Mesendoderm (in vitro differentiated cells): ENCODE measurements around the gene SYNGR2.

Experiments used
- DNase-seq: peaks from one replicate; pipeline ENCODE4 v3.0.0; 2013
- H2AK5ac ChIP-seq: 2 replicates; pipeline ENCODE4 v1.6.1; 2013; ENCODE audit warnings: low read length, inconsistent platforms
- H2BK120ac ChIP-seq: 2 replicates; pipeline ENCODE4 v1.6.1; 2013; ENCODE audit warnings: low read depth, mild to moderate bottlenecking, low read length, moderate library complexity, mixed read lengths
- H2BK15ac ChIP-seq: replicated peaks from 2 replicates; pipeline ENCODE4 v1.6.1; 2013; ENCODE audit warnings: low read depth, mild to moderate bottlenecking, moderate library complexity
- H2BK5ac ChIP-seq: 2 replicates; pipeline ENCODE4 v1.6.1; 2013; ENCODE audit warnings: low read length, inconsistent platforms
- H3K18ac ChIP-seq: 2 replicates; pipeline ENCODE4 v1.6.1; 2013; ENCODE audit warnings: mild to moderate bottlenecking, low read length, mixed read lengths
- H3K23ac ChIP-seq: one replicate; pipeline ENCODE4 v1.6.1; 2013; ENCODE audit warnings: low read length
- H3K27ac ChIP-seq: 2 replicates; pipeline ENCODE4 v1.5.1; 2013; ENCODE audit warnings: low read depth, mild to moderate bottlenecking, inconsistent platforms, low read length, moderate library complexity
- H3K27me3 ChIP-seq: 2 replicates; pipeline ENCODE4 v1.6.1; 2013; ENCODE audit warnings: low read length, control low read depth, mild to moderate bottlenecking, inconsistent platforms; ENCODE audit not compliant: insufficient read depth, poor library complexity
- H3K36me3 ChIP-seq: 2 replicates; pipeline ENCODE4 v1.6.1; 2013; ENCODE audit warnings: low read length, inconsistent platforms; ENCODE audit not compliant: control insufficient read depth, insufficient read depth
- H3K4ac ChIP-seq: one replicate; pipeline ENCODE4 v1.6.1; 2013; ENCODE audit warnings: low read depth, mild to moderate bottlenecking, low read length, moderate library complexity
- H3K4me1 ChIP-seq: 2 replicates; pipeline ENCODE4 v1.6.1; 2013; ENCODE audit warnings: low read depth, low read length, inconsistent platforms; ENCODE audit not compliant: control insufficient read depth
- H3K4me2 ChIP-seq: 2 replicates; pipeline ENCODE4 v1.6.1; 2013; ENCODE audit warnings: low read length
- H3K4me3 ChIP-seq: 2 replicates; pipeline ENCODE4 v1.5.1; 2013; ENCODE audit warnings: mild to moderate bottlenecking, low read length
- H3K56ac ChIP-seq: one replicate; pipeline ENCODE4 v1.6.1; 2013; ENCODE audit warnings: low read length
- H3K79me1 ChIP-seq: 2 replicates; pipeline ENCODE4 v1.6.1; 2013; ENCODE audit warnings: low read length, inconsistent platforms
- H3K79me2 ChIP-seq: 2 replicates; pipeline ENCODE4 v1.6.1; 2013; ENCODE audit warnings: mild to moderate bottlenecking, low read length; ENCODE audit not compliant: control insufficient read depth, insufficient read depth
- H3K9ac ChIP-seq: 2 replicates; pipeline ENCODE4 v1.6.1; 2013; ENCODE audit warnings: low read length, inconsistent platforms
- H4K5ac ChIP-seq: one replicate; pipeline ENCODE4 v1.6.1; 2013; ENCODE audit warnings: low read length
- H4K8ac ChIP-seq: one replicate; pipeline ENCODE4 v1.6.1; 2013; ENCODE audit warnings: low read depth, mild to moderate bottlenecking, control low read depth, low read length, moderate library complexity
- WGBS: extraction: QIAGEN DNeasy Blood & Tissue Kit; methylation state at CpG from one replicate; pipeline ENCODE4 v1.1.7; 2013; ENCODE audit warnings: low lambda C conversion rate, missing lambda C conversion rate; ENCODE audit not compliant: insufficient coverage; ENCODE audit errors: extremely low coverage; 5-methylcytosine and 5-hydroxymethylcytosine counted together

Gene SYNGR2

GRCh38 chr17:78210111-78210510 is 41.7 kb downstream of the SYNGR2 start:
- Histone ChIP-seq H3K4me2 (no peak overlapping the region), H3K4ac (no peak overlapping the region), H2AK5ac (no peak overlapping the region), H3K27ac (no peak overlapping the region), H3K79me2 (peaks cover 9% of the 10 kb centered on the region), H3K79me1 (no peaks in the 10 kb centered on the region), H3K27me3 (no peaks in the 10 kb centered on the region), H4K8ac (no peak overlapping the region), H2BK5ac (no peak overlapping the region), H3K4me3 (no peak overlapping the region), H3K23ac (no peak overlapping the region), H3K4me1 (no peaks in the 10 kb centered on the region), H3K56ac (no peak overlapping the region), H2BK15ac (no peak overlapping the region), H2BK120ac (no peak overlapping the region), H4K5ac (no peak overlapping the region), H3K9ac (no peak overlapping the region), H3K18ac (no peak overlapping the region), H3K36me3 (no peaks in the 10 kb centered on the region)
- no CpG with 5 or more reads among the region's 10 CpGs for WGBS
- DNase-seq = no peak

GRCh38 chr17:78211032-78211431 is 42.7 kb downstream of the SYNGR2 start:
- no peak overlapping the region for H3K9ac ChIP-seq
- H3K4ac ChIP-seq = no peak overlapping the region
- H3K4me1 ChIP-seq = no peaks in the 10 kb centered on the region
- no peak overlapping the region for H3K4me3 ChIP-seq
- no peak overlapping the region for H2AK5ac ChIP-seq
- no CpG with 5 or more reads among the region's 11 CpGs for WGBS
- no peak overlapping the region for H2BK15ac ChIP-seq
- peaks cover 15% of the 10 kb centered on the region for H3K79me2 ChIP-seq
- no peak overlapping the region for H4K8ac ChIP-seq
- H4K5ac ChIP-seq = no peak overlapping the region
- H3K27me3 ChIP-seq = no peaks in the 10 kb centered on the region
- H3K23ac ChIP-seq = no peak overlapping the region
- H3K36me3 ChIP-seq = no peaks in the 10 kb centered on the region
- DNase-seq = no peak
- H3K18ac ChIP-seq = no peak overlapping the region
- H2BK5ac ChIP-seq = no peak overlapping the region
- H3K4me2 ChIP-seq = no peak overlapping the region
- no peak overlapping the region for H3K27ac ChIP-seq
- no peak overlapping the region for H3K56ac ChIP-seq
- H2BK120ac ChIP-seq = no peak overlapping the region
- H3K79me1 ChIP-seq = peaks cover 2% of the 10 kb centered on the region

- Histone ChIP-seq H3K79me1 (peaks cover 5% of the 10 kb centered on the region), H3K79me2 (peaks cover 19% of the 10 kb centered on the region), H3K27me3 (no peaks in the 10 kb centered on the region), H2BK120ac (peak within 1 kb of the TSS; percentile 28), H3K4ac (peak within 1 kb of the TSS; percentile 97), H3K9ac (peak within 1 kb of the TSS; percentile 69), H4K5ac (no peak within 1 kb of the TSS), H3K4me3 (peak within 1 kb of the TSS; percentile 34), H3K23ac (no peak within 1 kb of the TSS), H3K56ac (peak within 1 kb of the TSS; percentile 97), H3K18ac (peak within 1 kb of the TSS; percentile 72), H3K36me3 (peaks cover 3% of the 10 kb centered on the region), H3K4me2 (peak within 1 kb of the TSS; percentile 47), H2BK15ac (no peak within 1 kb of the TSS), H2BK5ac (no peak within 1 kb of the TSS), H2AK5ac (no peak within 1 kb of the TSS), H3K4me1 (no peaks in the 10 kb centered on the region), H4K8ac (no peak within 1 kb of the TSS), H3K27ac (no peak within 1 kb of the TSS)
- peak; percentile 93 for DNase-seq
- no CpG with 5 or more reads among the region's 60 CpGs for WGBS
Observed at GRCh38 chr17:78214016-78214705, 45.8 kb downstream of the SYNGR2 start, which contains the start of gene BIRC5. Gene BIRC5 (plus strand): TSS chr17:78214253. CDS start chr17:78214317, 64 bp downstream.

- Histone ChIP-seq H3K36me3 (peaks cover 3% of the 10 kb centered on the region), H3K23ac (no peak overlapping the region), H3K79me1 (peaks cover 8% of the 10 kb centered on the region), H3K27ac (no peak overlapping the region), H2AK5ac (no peak overlapping the region), H3K4me2 (peak overlapping the region; percentile 47), H3K79me2 (peaks cover 19% of the 10 kb centered on the region), H3K4me3 (peak overlapping the region; percentile 34), H3K27me3 (no peaks in the 10 kb centered on the region), H2BK5ac (no peak overlapping the region), H4K5ac (no peak overlapping the region), H3K4me1 (no peaks in the 10 kb centered on the region), H3K56ac (peak overlapping the region; percentile 97), H4K8ac (no peak overlapping the region), H3K9ac (peak overlapping the region; percentile 69), H2BK120ac (peak overlapping the region; percentile 28), H3K4ac (peak overlapping the region; percentile 97), H2BK15ac (no peak overlapping the region), H3K18ac (peak overlapping the region; percentile 72)
- no CpG with 5 or more reads among the region's 5 CpGs for WGBS
- no peak for DNase-seq
Observed at GRCh38 chr17:78214706-78215061, 46.3 kb downstream of the SYNGR2 start.

- H3K18ac ChIP-seq = no peak overlapping the region
- no CpG with 5 or more reads among the region's 11 CpGs for WGBS
- peaks cover 15% of the 10 kb centered on the region for H3K79me2 ChIP-seq
- no peak overlapping the region for H2AK5ac ChIP-seq
- H3K27me3 ChIP-seq = no peaks in the 10 kb centered on the region
- H4K5ac ChIP-seq = no peak overlapping the region
- H4K8ac ChIP-seq = no peak overlapping the region
- H3K27ac ChIP-seq = no peak overlapping the region
- no peak overlapping the region for H3K4me3 ChIP-seq
- H3K4ac ChIP-seq = no peak overlapping the region
- no peak overlapping the region for H2BK120ac ChIP-seq
- H3K9ac ChIP-seq = no peak overlapping the region
- H3K36me3 ChIP-seq = peaks cover 7% of the 10 kb centered on the region
- no peak overlapping the region for H3K23ac ChIP-seq
- H3K79me1 ChIP-seq = peaks cover 8% of the 10 kb centered on the region
- no peak overlapping the region for H3K4me2 ChIP-seq
- H3K56ac ChIP-seq = no peak overlapping the region
- no peaks in the 10 kb centered on the region for H3K4me1 ChIP-seq
- no peak overlapping the region for H2BK15ac ChIP-seq
- peak; percentile 38 for DNase-seq
- H2BK5ac ChIP-seq = no peak overlapping the region
Observed at GRCh38 chr17:78219396-78220150, 51.2 kb downstream of the SYNGR2 start.
